Vagina (tissue), 2 donors: ENCODE measurements around the gene CAPN2. TPM values are rescaled to one million over a fixed set of nuclear protein-coding genes. Genes with fewer than 3 reads are reported as not detected.

ENCODE experiments used
- DNase-seq, 2 donors: peaks; one replicate each; pipeline ENCODE4 v3.0.0-alpha.2; 2017; ENCODE audit errors: extremely low spot score in 2 of 2
- H3K27ac ChIP-seq: fragments of 200-600 bp; sonication (generic); one replicate; pipeline ENCODE4 v1.5.1; 2019
- H3K27me3 ChIP-seq: fragments of 200-600 bp; sonication (generic); one replicate; pipeline ENCODE4 v1.5.1; 2019
- H3K36me3 ChIP-seq, 2 donors: fragments of 200-600 bp; sonication (generic); one replicate each; pipeline ENCODE4 v1.5.1; 2017 to 2019
- H3K4me1 ChIP-seq: fragments of 200-600 bp; sonication (generic); one replicate; pipeline ENCODE4 v1.5.1; 2019
- H3K4me3 ChIP-seq, 2 donors: fragments of 200-600 bp; sonication (generic); 1 replicate in 1 of 2; 2 replicates in 1 of 2; pipeline ENCODE4 v1.5.1; 2016 to 2019
- H3K9me3 ChIP-seq: fragments of 200-600 bp; sonication (generic); one replicate; pipeline ENCODE4 v1.5.1; 2019
- CTCF ChIP-seq, 3 experiments: fragments of 450-650 bp in 2 of 3; fragments of 200-600 bp in 1 of 3; sonication (generic) in 1 of 3; IDR thresholded peaks; one replicate each; pipeline ENCODE4 v1.5.1; 2017 to 2019; ENCODE audit warnings: antibody characterized with exemption in 3 of 3, mild to moderate bottlenecking in 2 of 3, moderate library complexity in 2 of 3
- POLR2A ChIP-seq, 2 donors: fragments of 450-650 bp; IDR thresholded peaks; one replicate each; pipeline ENCODE4 v1.6.1; 2017; ENCODE audit warnings: antibody characterized with exemption in 2 of 2, mild to moderate bottlenecking in 2 of 2, moderate library complexity in 2 of 2
- POLR2AphosphoS5 ChIP-seq, 2 donors: sonication (generic); formaldehyde crosslinking; IDR thresholded peaks; one replicate each; pipeline ENCODE4 v1.9.0; 2017; ENCODE audit warnings: antibody characterized with exemption in 2 of 2, mild to moderate bottlenecking in 2 of 2, low read depth in 1 of 2; ENCODE audit not compliant: insufficient read depth in 1 of 2
- intact Hi-C: fragments of 100-400 bp; cut with DNase I; formaldehyde crosslinking; loops from one replicate; pipeline ENCODE4 v1.15.1; 2023
- total RNA-seq: library from RNA; depleted of rRNA; stranded (reverse); fragments of >200 nt; gene quantifications from one replicate; pipeline ENCODE4 v1.2.3, GENCODE V29; 2016

CAPN2 gene
- total RNA-seq, 1 donor from 2014 or later = 208 TPM

- no peak for DNase-seq
- no peaks in the 10 kb centered on the region for H3K9me3 ChIP-seq
- no peak overlapping the region for H3K4me3 ChIP-seq
- H3K36me3 ChIP-seq = peaks cover 0 to 85% of the 10 kb centered on the region in 2 donors
- no peak overlapping the region for H3K27ac ChIP-seq
- H3K27me3 ChIP-seq = no peaks in the 10 kb centered on the region
- intact Hi-C loops = no loop called here
- no peaks in the 10 kb centered on the region for H3K4me1 ChIP-seq
- TF ChIP-seq POLR2AphosphoS5 (IDR thresholded peaks at IDR 0.05; ENCODE audit: insufficient read depth in 1 of 2, low read depth in 1 of 2) (no peak), CTCF (IDR thresholded peaks at IDR 0.05) (no peak), POLR2A (IDR thresholded peaks at IDR 0.05) (no peak)
Observed at GRCh38 chr1:223759273-223759672, 46.9 kb downstream of the CAPN2 start.

GRCh38 chr1:223760833-223761232 is 48.5 kb downstream of the CAPN2 start:
- DNase-seq = no peak

GRCh38 chr1:223761411-223761810 is 49.1 kb downstream of the CAPN2 start:
- Histone ChIP-seq H3K36me3 (peaks cover 0 to 78% of the 10 kb centered on the region in 2 donors), H3K9me3 (no peaks in the 10 kb centered on the region), H3K27me3 (no peaks in the 10 kb centered on the region), H3K4me3 (no peak overlapping the region), H3K4me1 (no peaks in the 10 kb centered on the region), H3K27ac (no peak overlapping the region)
- intact Hi-C loops = no loop called here
- no peak for DNase-seq
- TF ChIP-seq POLR2A (IDR thresholded peaks at IDR 0.05) = no peak
- no peak for TF ChIP-seq POLR2AphosphoS5 (IDR thresholded peaks at IDR 0.05; ENCODE audit: insufficient read depth in 1 of 2, low read depth in 1 of 2)
- no peak for TF ChIP-seq CTCF (IDR thresholded peaks at IDR 0.05)

More at GRCh38 chr1:223760833-223761232, 48.5 kb downstream of the CAPN2 start:
- Histone ChIP-seq H3K36me3 (peaks cover 0 to 84% of the 10 kb centered on the region in 2 donors), H3K4me1 (no peaks in the 10 kb centered on the region), H3K27ac (no peak overlapping the region), H3K4me3 (no peak overlapping the region), H3K27me3 (no peaks in the 10 kb centered on the region), H3K9me3 (no peaks in the 10 kb centered on the region)
- intact Hi-C loops = no loop called here
- TF ChIP-seq CTCF (IDR thresholded peaks at IDR 0.05) = no peak
- TF ChIP-seq POLR2AphosphoS5 (IDR thresholded peaks at IDR 0.05; ENCODE audit: insufficient read depth in 1 of 2, low read depth in 1 of 2) = no peak
- no peak for TF ChIP-seq POLR2A (IDR thresholded peaks at IDR 0.05)

GRCh38 chr1:223763251-223763650 is 50.9 kb downstream of the CAPN2 start:
- no peak overlapping the region for H3K27ac ChIP-seq
- no peak overlapping the region for H3K4me3 ChIP-seq
- intact Hi-C loops = no loop called here
- no peak for DNase-seq
- no peaks in the 10 kb centered on the region for H3K27me3 ChIP-seq
- no peaks in the 10 kb centered on the region for H3K4me1 ChIP-seq
- H3K36me3 ChIP-seq = peaks cover 0 to 60% of the 10 kb centered on the region in 2 donors
- no peaks in the 10 kb centered on the region for H3K9me3 ChIP-seq
- TF ChIP-seq POLR2AphosphoS5 (IDR thresholded peaks at IDR 0.05; ENCODE audit: insufficient read depth in 1 of 2, low read depth in 1 of 2) (no peak), CTCF (IDR thresholded peaks at IDR 0.05) (no peak), POLR2A (IDR thresholded peaks at IDR 0.05) (no peak)

- intact Hi-C loops = no loop called here
- Histone ChIP-seq H3K9me3 (no peaks in the 10 kb centered on the region), H3K27me3 (no peaks in the 10 kb centered on the region), H3K4me1 (no peaks in the 10 kb centered on the region), H3K27ac (no peak overlapping the region), H3K36me3 (peaks cover 2 to 56% of the 10 kb centered on the region in 2 donors), H3K4me3 (no peak overlapping the region)
- no peak for TF ChIP-seq POLR2A (IDR thresholded peaks at IDR 0.05)
- no peak for TF ChIP-seq CTCF (IDR thresholded peaks at IDR 0.05)
- no peak for TF ChIP-seq POLR2AphosphoS5 (IDR thresholded peaks at IDR 0.05; ENCODE audit: insufficient read depth in 1 of 2, low read depth in 1 of 2)
- DNase-seq = no peak
Observed at GRCh38 chr1:223763881-223764280, 51.5 kb downstream of the CAPN2 start.
